ENCODE data around the gene ARGLU1.

ARGLU1 gene

DNA sequence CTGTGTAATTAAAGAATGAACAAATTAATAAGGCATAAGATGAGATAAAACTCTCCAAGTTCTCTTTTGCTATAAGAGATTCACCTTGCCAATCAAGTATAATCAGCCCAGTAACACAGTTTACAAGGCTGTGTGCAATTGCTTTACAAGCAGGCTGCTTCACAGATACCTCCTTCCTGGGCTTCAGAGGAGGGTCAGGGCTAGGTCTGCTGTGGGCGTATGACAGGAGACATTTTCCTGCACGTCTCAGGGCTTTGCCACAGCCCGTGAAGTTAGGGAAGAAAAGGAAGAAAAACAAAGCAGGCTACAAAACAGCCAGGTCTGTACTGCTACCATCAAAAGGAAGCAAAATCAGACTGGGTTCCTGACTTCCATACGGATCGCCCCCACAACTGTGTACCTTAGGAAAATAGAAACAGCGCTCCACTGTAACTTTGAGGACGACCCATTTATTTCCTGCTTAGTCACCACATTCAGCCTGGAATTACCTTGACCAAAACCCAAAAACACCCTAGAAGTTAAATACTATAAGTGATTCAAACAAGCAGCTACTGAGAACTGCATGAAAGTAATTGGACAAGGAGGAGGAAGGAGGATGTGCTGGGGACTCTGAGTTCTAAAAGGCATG lies 44.9 kb downstream of the ARGLU1 start:
- DNase-seq, result no peak

GRCh38 chr13:106522112-106522705 lies 45.7 kb downstream of the ARGLU1 start:
- DNase-seq, result no peak

GRCh38 chr13:106521095-106521799 lies 46.7 kb downstream of the ARGLU1 start:
- DNase-seq, result no peak

DNA sequence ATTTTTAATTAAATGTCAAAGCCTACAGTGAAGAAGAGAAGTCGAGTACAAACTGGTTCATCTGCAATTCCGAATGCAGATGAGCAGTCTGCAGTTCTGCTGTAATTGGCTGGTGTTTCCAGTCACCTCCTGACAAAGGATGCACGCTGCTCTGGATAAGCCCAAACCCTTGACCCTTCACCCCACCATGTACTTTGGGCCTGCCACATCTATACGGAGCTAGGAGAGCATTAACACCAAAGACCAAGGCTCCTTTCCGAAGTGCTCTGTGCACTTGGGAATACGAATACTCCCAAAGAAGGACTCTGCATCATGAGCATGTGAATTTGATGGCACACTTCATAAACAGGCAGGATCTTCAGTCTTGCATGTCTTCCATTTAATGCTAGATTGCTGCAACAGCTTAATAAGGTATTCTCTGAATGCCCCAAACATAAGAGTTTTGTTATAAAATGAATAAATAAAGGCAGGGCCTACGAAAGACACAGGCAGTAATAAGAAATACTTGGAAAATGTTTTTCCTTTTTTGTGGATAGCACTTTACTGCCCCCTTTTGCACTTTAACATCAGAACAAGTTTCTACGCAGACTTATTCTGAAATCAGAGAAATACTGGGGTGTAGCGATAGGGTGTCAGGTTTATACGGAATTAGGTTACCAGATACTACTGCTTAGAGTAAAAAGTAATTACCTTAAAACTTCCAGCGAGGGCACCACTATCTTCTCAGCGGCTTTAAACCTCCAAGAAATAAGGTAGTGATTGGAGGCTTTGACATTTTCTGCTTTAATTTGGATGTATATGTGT lies 47.5 kb downstream of the ARGLU1 start:
- DNase-seq, result no peak

DNA sequence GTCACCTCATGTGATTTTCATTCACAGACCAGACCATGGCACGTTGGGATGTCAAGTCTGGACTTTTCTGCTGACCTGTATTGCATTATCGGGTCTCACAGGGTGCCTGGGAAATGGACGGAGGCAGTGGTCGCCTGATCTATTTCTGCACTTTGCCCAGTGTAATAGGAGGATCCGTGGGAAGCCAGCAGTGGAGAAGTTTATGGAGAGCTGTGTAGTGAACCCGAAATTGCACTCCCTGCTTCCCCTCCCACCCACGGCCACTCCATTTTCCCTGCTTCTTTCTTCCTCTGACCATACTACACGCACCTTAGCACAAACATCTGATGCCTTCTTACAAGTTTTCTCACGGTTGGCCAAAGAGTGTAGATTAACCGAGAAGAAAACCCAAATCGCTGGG lies 49.4 kb downstream of the ARGLU1 start:
- DNase-seq, result no peak

DNA sequence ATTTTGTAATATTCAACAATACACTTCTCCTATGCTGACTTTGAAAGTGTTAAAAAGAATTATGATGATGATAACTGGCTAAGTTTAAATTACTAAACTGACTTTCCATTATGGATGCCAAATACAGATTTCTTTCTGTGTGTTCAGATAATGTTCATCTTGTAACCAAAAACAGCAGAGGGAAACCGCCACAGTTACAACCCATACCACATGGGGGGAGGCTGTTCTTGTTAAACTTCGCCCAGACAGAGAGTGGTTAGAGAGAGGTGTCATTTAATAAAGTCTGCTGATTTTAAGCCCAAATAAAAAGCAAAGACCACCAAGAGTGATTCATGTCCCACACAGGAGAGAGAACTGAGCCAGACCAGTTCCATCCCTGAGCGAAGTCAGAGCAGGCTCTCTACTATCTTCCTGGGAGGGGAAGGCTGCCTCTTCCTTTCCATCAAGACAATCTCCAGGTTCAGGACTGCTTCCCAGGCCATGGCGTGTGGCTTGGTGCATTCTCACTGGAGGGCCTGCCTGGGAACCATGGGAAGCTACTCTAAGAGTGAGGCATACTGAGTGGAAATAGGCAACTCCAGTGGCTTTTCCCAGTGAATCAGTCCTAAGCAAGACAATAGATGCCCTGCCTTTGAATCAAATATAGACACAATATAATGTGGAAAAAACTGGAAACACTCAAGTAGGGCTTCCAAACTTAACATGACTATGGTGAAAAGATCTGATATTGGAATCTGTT lies 50.7 kb downstream of the ARGLU1 start:
- DNase-seq, result no peak

- no peak for DNase-seq
Measured at GRCh38 chr13:106515635-106516254, 52.2 kb downstream of the ARGLU1 start.

- DNase-seq, result no peak
Measured at GRCh38 chr13:106514928-106515634, 52.9 kb downstream of the ARGLU1 start.

DNA sequence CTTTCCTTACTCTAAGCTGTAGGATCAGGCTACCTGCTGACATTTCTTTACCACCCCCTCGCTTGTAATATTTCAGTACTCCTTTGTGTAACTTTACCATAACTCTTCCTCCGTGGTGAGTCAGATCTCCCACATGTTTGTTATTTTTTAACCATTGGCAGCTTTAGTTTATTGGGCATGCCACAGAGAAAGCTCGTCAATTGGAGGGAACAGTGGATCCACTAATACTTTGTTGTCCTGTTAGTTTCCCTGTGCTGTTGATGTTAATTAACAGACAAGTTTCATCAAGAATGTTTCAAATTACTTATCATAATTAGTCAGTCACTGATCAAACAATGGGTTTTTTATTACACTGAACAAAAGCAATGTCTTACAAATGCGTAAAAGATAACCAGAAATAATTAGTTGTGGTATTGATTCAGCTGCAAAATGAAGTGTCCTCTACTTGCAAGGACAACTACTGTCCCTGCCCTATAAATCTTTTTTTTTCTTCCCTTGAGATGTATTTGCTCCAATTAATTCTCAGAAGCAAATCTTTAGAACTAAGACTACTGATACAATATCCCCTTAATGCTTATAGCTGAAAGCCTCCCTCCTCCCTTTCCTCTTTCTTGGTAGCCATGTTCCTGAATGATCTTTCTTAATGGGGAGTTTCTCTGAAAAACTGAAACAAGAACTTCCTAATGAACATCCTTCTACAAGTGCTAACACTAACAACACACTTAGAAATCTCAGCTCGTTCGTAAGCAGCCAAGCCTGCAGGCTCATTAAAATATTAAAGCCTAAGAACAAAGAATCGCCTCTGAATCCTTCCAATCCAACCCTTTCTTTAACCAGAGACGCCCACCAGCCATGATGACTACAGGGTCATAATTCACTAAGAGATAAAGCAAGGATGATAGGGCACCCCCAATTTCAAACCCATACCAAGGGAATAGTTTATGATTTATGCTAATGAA lies 54.6 kb downstream of the ARGLU1 start:
- no peak for DNase-seq

DNA sequence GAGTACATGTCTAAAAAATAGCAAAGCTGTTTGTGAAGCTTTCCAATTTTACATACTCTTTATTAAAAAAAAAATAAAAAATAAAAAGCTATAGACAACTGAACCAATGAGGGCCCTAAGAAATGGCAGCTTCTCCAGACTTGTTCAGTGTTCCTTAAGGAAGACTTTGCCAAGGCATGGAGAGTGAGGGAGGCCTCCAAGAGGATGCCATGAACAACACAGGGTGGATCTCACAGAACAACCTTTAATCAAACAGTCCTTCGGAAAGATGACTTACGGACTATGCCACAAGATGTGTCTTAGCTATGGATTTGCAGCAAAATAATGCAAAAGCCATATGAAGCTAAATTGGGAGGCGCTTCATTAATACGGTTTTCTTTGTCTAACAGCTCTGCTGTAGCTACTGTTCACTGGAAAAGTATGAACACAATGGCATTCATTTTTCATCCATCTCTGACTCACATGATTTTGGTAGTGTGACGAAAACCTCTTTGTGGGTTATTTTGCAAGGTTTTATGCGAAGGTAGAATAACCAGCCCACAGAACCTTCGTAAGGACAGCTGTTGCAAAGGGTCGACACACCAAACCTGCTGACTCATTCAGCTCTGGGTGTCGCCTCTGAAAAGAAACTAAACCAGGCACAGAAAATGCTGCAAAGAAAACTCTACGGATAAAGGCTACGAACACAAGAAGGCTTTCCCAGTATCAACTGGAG lies 60.2 kb downstream of the ARGLU1 start:
- DNase-seq, result no peak

DNA sequence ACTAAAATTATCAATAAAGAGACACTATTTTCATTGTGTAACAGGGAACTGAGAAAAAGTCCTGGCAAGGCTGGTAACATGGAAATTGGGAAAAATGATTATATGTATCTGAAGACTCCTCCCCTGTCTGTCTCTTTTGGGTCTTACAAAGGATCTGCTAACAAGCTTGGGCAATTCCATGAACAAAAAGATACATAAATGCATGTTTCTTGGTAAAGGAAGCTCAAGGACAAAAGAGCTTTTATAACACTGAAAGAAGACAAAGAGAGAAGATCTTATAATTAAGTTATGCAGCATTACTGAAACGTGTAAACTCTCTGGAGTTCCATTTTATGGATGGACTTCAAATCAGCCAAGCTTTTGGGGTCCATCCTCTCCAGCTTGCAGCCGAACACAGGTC lies 61.7 kb downstream of the ARGLU1 start:
- no peak for DNase-seq

- DNase-seq, result no peak
Measured at GRCh38 chr13:106505732-106506131, 62.2 kb downstream of the ARGLU1 start.

DNA sequence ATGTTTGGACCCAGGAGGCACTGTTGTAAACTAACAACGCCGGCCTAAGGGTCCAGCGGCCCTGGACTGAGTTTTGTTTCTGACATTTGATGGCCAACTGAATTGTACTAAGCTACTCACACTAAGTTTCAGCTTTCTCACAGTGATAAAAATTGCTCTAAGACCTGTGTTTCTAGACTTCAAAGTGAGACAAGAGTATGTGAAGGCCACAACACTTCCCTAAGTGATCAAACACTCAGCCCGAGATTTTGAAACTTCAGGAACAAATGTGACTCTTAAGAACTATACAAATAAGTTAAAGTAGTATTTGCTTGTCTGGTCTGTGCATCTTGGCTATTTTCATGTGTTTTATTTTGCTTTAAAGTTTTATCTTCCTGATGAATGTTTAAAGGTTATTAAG lies 62.6 kb downstream of the ARGLU1 start:
- DNase-seq, result no peak

DNA sequence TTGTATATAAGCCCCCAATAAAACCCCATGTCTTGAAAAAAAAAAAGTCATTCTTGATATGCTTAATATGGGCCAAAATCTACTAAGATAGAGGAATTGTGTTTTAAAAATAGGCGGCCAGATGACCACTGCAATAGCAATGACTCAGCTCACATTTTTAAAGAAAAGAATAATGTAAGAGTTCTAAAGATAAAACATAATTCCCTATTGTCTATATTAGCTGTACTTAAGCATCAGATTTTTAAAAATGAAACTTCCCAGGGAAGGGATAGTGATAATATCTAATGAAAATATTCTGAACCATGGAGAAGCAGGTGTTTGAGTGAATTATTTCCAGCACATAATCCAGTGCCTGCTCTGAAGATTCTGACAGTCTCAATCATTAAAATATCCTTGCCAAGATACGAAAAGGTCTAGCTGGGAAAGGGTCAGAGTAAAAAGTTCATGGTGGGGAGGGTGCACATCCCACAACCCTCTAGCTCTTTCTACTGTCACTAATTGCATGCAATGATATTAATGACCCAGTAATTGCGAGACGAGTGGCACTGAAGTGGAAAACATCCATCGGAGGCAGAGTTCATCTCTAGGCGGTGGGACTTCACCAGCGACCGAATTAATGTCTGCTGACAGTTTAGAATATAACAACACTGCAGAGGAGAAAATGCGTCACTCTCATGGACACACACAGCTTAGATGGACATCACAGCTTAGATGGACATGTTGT lies 64.0 kb downstream of the ARGLU1 start:
- no peak for DNase-seq

GRCh38 chr13:106503272-106503671 lies 64.7 kb downstream of the ARGLU1 start:
- no peak for DNase-seq

- DNase-seq, result no peak
Measured at GRCh38 chr13:106500445-106500844, 67.5 kb downstream of the ARGLU1 start.

DNA sequence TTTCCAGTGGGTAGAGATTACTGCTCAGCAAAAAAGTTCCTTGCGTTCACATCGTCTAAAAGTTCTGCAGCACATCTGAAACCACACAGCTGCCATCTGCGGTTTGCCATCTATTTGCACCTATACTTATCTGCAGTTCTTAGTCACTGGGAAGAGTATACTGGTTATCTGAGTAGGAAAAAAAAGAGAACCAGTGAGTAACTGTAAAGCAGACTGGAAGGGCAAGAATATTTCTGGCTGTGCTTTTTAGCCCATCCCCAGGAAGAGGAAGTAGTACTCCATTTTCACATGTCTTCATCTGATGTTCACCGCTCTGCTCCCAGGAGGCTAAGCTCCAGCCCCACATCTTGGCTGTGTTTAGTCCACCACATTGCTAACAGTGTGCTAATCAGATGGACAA lies 68.0 kb downstream of the ARGLU1 start:
- no peak for DNase-seq

- DNase-seq, result no peak
Measured at GRCh38 chr13:106499113-106499512, 68.8 kb downstream of the ARGLU1 start.

DNA sequence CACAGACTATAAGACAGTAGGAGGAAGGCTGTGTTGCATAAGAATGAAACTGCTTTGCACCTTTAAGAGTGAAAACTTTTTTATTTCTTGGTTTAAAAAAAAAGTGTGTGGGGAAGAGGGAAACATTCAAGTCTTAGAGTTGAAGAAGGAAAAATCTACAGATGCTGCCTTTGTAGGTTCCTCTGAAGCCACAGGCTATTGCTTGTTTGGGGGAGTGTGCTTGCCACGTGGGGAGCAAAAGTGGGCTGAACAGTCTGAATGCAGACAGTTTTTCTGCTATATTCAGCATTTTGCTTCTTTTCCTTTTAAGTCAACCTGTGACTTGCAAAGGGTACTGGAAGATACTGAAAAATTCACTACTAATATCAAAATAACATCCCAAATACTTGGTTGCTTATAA lies 69.4 kb downstream of the ARGLU1 start:
- no peak for DNase-seq

Data from central memory CD4-positive, alpha-beta T cell (primary cell).